ENCODE measurements around the gene TTLL11. TPM values are rescaled to one million over a fixed set of nuclear protein-coding genes. Genes with fewer than 3 reads are reported as not detected.

Gene TTLL11
- total RNA-seq, 4 donors from 2014 or later = 15.1 to 42.6 (median 29.1) TPM

DNA sequence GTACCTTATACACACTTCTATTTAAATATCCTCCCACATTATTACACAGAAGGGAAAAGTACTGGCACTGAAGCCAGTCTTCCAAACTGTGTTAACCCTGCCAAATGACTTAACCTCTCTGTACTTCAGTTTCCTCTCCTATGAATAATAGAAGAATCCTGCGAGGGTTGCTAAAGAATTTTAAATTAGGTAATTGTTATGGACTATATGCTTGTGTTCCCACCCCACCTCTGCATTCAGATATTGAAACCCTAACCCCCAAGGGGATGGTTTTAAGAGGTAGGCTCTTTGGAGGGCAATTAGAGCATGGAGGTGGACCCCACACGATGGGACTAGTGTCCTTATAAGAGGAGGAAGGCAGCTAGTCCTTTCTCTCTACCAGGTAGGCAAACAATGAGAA, 72.7 kb downstream of the TTLL11 start:
- H3K4me1 ChIP-seq = peaks cover 0 to 25% (median 0%) of the 10 kb centered on the region in 3 donors
- H3K4me3 ChIP-seq = no peak overlapping the region
- no peaks in the 10 kb centered on the region for H3K27me3 ChIP-seq
- peaks cover 4 to 17% of the 10 kb centered on the region in 2 donors for H3K36me3 ChIP-seq
- no peak for ATAC-seq
- TF ChIP-seq POLR2A (IDR thresholded peaks at IDR 0.05) (no peak), CTCF (IDR thresholded peaks at IDR 0.05) (no peak), POLR2AphosphoS5 (IDR thresholded peaks at IDR 0.05) (no peak), EP300 (IDR thresholded peaks at IDR 0.05) (no peak)
- no peak overlapping the region for H3K27ac ChIP-seq
- WGBS, 2 donors (ENCODE audit: low coverage in 1 of 2) = 0 to 31% methylated on average over 1 to 2 of the region's 2 CpGs
- H3K9me3 ChIP-seq = no peaks in the 10 kb centered on the region

- ATAC-seq = no peak
- H3K9me3 ChIP-seq = no peaks in the 10 kb centered on the region
- peaks cover 0 to 5% of the 10 kb centered on the region in 2 donors for H3K36me3 ChIP-seq
- H3K4me3 ChIP-seq = no peak overlapping the region
- peaks cover 0 to 51% (median 0%) of the 10 kb centered on the region in 3 donors for H3K4me1 ChIP-seq
- H3K27me3 ChIP-seq = no peaks in the 10 kb centered on the region
- no peak overlapping the region for H3K27ac ChIP-seq
- no peak for TF ChIP-seq POLR2AphosphoS5 (IDR thresholded peaks at IDR 0.05)
- TF ChIP-seq POLR2A (IDR thresholded peaks at IDR 0.05) = no peak
- TF ChIP-seq EP300 (IDR thresholded peaks at IDR 0.05) = no peak
- no peak for TF ChIP-seq CTCF (IDR thresholded peaks at IDR 0.05)
- WGBS, 2 donors (ENCODE audit: low coverage in 1 of 2) = 25 to 31% methylated on average over 6 of the region's 6 CpGs
Observed at GRCh38 chr9:122016744-122017143, 76.4 kb downstream of the TTLL11 start.

DNA sequence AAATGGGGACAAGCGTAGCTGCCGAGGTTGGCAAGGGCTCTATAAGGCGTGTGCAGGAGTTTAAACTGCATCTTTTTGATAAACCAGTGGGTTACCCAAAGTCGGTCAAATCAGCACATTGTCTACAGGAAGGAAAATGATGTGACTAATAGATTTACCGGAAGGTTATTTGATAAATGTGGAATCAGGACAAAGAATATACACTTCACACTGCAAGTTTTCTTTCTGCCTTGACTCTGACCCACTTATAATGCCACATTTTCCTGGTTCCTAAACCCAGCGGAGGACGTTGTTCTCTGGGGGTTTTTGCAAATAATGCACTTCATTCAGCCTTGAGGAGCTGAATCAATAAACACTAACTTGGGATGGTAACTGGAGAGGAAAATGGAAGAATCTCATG, 76.8 kb downstream of the TTLL11 start:
- peaks cover 0 to 5% of the 10 kb centered on the region in 2 donors for H3K36me3 ChIP-seq
- no peaks in the 10 kb centered on the region for H3K27me3 ChIP-seq
- no peak for TF ChIP-seq CTCF (IDR thresholded peaks at IDR 0.05)
- TF ChIP-seq POLR2AphosphoS5 (IDR thresholded peaks at IDR 0.05) = no peak
- no peak for TF ChIP-seq EP300 (IDR thresholded peaks at IDR 0.05)
- TF ChIP-seq POLR2A (IDR thresholded peaks at IDR 0.05) = no peak
- no peaks in the 10 kb centered on the region for H3K9me3 ChIP-seq
- H3K4me1 ChIP-seq = peaks cover 0 to 51% (median 0%) of the 10 kb centered on the region in 3 donors
- no peak overlapping the region for H3K4me3 ChIP-seq
- no peak for ATAC-seq
- WGBS, 2 donors (ENCODE audit: low coverage in 1 of 2) = 44 to 66% methylated on average over 5 to 7 of the region's 7 CpGs
- no peak overlapping the region for H3K27ac ChIP-seq

DNA sequence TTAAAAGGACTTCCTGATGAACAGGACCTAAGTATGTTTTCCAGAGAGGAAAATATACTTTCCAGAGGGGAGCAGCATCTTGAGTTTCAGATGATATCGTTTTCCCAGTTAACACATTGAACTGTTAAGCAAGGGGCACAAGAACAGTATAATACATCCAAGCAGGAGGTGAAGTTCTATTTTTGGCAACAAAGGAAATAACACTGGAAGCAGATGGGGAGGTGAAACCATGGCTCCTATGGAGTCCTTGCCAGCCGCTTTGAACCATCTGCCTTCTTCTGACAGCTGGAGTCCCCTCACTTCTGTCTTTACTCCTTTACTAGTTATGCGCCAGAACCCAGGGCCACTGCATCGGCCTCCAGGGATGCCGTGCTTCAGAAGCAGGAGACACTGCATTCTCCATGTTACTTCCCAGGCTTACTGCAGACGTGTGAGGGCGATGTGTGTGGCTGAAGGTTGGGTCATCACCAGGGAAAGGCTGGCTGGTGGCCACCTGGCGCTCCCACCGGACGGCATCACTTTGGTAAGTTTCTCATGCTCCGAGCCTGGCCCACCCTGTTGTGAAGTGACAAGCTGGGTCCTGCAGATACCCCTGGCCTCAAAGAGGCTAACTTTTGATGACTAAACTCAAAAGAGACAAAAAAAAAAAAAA, 77.8 kb downstream of the TTLL11 start:
- WGBS, 2 donors (ENCODE audit: low coverage in 1 of 2) = 66 to 80% methylated on average over 2 to 5 of the region's 11 CpGs
- TF ChIP-seq EP300 (IDR thresholded peaks at IDR 0.05) (no peak), POLR2AphosphoS5 (IDR thresholded peaks at IDR 0.05) (no peak), POLR2A (IDR thresholded peaks at IDR 0.05) (no peak), CTCF (IDR thresholded peaks at IDR 0.05) (no peak)
- peaks cover 0 to 5% of the 10 kb centered on the region in 2 donors for H3K36me3 ChIP-seq
- H3K4me3 ChIP-seq = no peak overlapping the region
- ATAC-seq = no peak
- peaks cover 0 to 46% (median 0%) of the 10 kb centered on the region in 3 donors for H3K4me1 ChIP-seq
- H3K9me3 ChIP-seq = no peaks in the 10 kb centered on the region
- no peaks in the 10 kb centered on the region for H3K27me3 ChIP-seq
- H3K27ac ChIP-seq = no peak overlapping the region

Data from gastroesophageal sphincter (tissue), 4 donors.